HG02623 (cell line): ENCODE results near the gene SFXN5.

Experiments
- ATAC-seq: cut with Tn5 transposase; IDR thresholded peaks from one replicate; pipeline ENCODE4 v1.9.1; 2021; ENCODE audit warnings: moderate library complexity; ENCODE audit not compliant: unreplicated experiment

Gene SFXN5

GRCh38 chr2:73053316-73054114, 18.0 kb downstream of the SFXN5 start:
- ATAC-seq = no peak

GRCh38 chr2:73050121-73050545, 21.4 kb downstream of the SFXN5 start:
- ATAC-seq = no peak

GRCh38 chr2:73043929-73044832, 27.3 kb downstream of the SFXN5 start:
- ATAC-seq = no peak

- no peak for ATAC-seq
Measured at GRCh38 chr2:73043276-73043675, 28.2 kb downstream of the SFXN5 start.

GRCh38 chr2:73037947-73038585, 33.4 kb downstream of the SFXN5 start:
- no peak for ATAC-seq

GRCh38 chr2:73036766-73037165, 34.7 kb downstream of the SFXN5 start:
- no peak for ATAC-seq

GRCh38 chr2:73035899-73036711, 35.4 kb downstream of the SFXN5 start:
- no peak for ATAC-seq

GRCh38 chr2:73034661-73035375, 36.7 kb downstream of the SFXN5 start:
- ATAC-seq = no peak

GRCh38 chr2:73033766-73034381, 37.6 kb downstream of the SFXN5 start:
- ATAC-seq = no peak

- ATAC-seq = no peak
Measured at GRCh38 chr2:73033142-73033765, 38.3 kb downstream of the SFXN5 start.

- no peak for ATAC-seq
Measured at GRCh38 chr2:73032702-73033097, 38.8 kb downstream of the SFXN5 start.

GRCh38 chr2:73031725-73032701, 39.5 kb downstream of the SFXN5 start:
- no peak for ATAC-seq

GRCh38 chr2:73031095-73031678, 40.3 kb downstream of the SFXN5 start:
- no peak for ATAC-seq

GRCh38 chr2:73028841-73029240, 42.7 kb downstream of the SFXN5 start:
- no peak for ATAC-seq

GRCh38 chr2:73027340-73027739, 44.2 kb downstream of the SFXN5 start:
- no peak for ATAC-seq

- no peak for ATAC-seq
Measured at GRCh38 chr2:73023497-73023896, 48.0 kb downstream of the SFXN5 start.

GRCh38 chr2:73022024-73022568, 49.4 kb downstream of the SFXN5 start:
- no peak for ATAC-seq
